HG03045 (cell line): ENCODE results near the gene RDH16.

Experiments used
- ATAC-seq: cut with Tn5 transposase; IDR thresholded peaks from one replicate; pipeline ENCODE4 v1.9.1; 2021; ENCODE audit warnings: mild to moderate bottlenecking, moderate library complexity; ENCODE audit not compliant: unreplicated experiment

Gene RDH16

GRCh38 chr12:56957229-56958052, at the start of gene RDH16:
RDH16 (minus strand) TSS chr12:56957608; CDS start chr12:56957462, 146 bp downstream.
- ATAC-seq, result no peak

GRCh38 chr12:57006809-57007475, 49.5 kb upstream of the RDH16 start:
- ATAC-seq, result no peak

GRCh38 chr12:57005980-57006808, 48.8 kb upstream of the RDH16 start, which contains the start of gene ZBTB39:
ZBTB39 (minus strand) TSS chr12:57006546; CDS start chr12:57004917, 1,629 bp downstream.
- ATAC-seq, result peak; percentile 67

- ATAC-seq, result no peak
Observed at GRCh38 chr12:57004651-57005050, 47.2 kb upstream of the RDH16 start.

- no peak for ATAC-seq
Observed at GRCh38 chr12:57003395-57003794, 46.0 kb upstream of the RDH16 start.

- no peak for ATAC-seq
Observed at GRCh38 chr12:57001448-57001906, 44.1 kb upstream of the RDH16 start.

GRCh38 chr12:57000393-57000792, 43.0 kb upstream of the RDH16 start:
- no peak for ATAC-seq

GRCh38 chr12:56999456-56999855, 42.0 kb upstream of the RDH16 start:
- no peak for ATAC-seq

GRCh38 chr12:56998981-56999380, 41.6 kb upstream of the RDH16 start:
- peak; percentile 77 for ATAC-seq

GRCh38 chr12:56998316-56998715, 40.9 kb upstream of the RDH16 start:
- ATAC-seq, result no peak

GRCh38 chr12:56996793-56997545, 39.6 kb upstream of the RDH16 start:
- no peak for ATAC-seq

GRCh38 chr12:56995930-56996496, 38.6 kb upstream of the RDH16 start:
- no peak for ATAC-seq

GRCh38 chr12:56995201-56995929, 38.0 kb upstream of the RDH16 start:
- ATAC-seq, result no peak

- no peak for ATAC-seq
Observed at GRCh38 chr12:56994231-56994746, 36.9 kb upstream of the RDH16 start.

- ATAC-seq, result no peak
Observed at GRCh38 chr12:56993346-56993745, 35.9 kb upstream of the RDH16 start.

GRCh38 chr12:56991319-56992246, 34.2 kb upstream of the RDH16 start:
- ATAC-seq, result no peak

GRCh38 chr12:56990648-56991318, 33.4 kb upstream of the RDH16 start:
- ATAC-seq, result no peak
